Esophagus muscularis mucosa (tissue), 4 donors: ENCODE data around the gene DHRS7C.

Source experiments
- EP300 ChIP-seq: sonication (generic); formaldehyde crosslinking; IDR thresholded peaks from one replicate; pipeline ENCODE4 v1.6.1; 2017; ENCODE audit warnings: antibody characterized with exemption
- POLR2A ChIP-seq: fragments of 450-650 bp; IDR thresholded peaks from one replicate; pipeline ENCODE4 v1.6.1; 2017; ENCODE audit warnings: antibody characterized with exemption, moderate library complexity, mild to moderate bottlenecking, low read depth
- TF ChIP-seq, protein P1 (sequence below), 3 experiments: fragments of 200-600 bp in 2 of 3; fragments of 450-650 bp in 1 of 3; sonication (generic) in 2 of 3; IDR thresholded peaks; one replicate each; pipeline ENCODE4 v1.5.1; 2017 to 2019; ENCODE audit warnings: antibody characterized with exemption in 3 of 3, mild to moderate bottlenecking in 2 of 3, moderate library complexity in 1 of 3

DNA sequence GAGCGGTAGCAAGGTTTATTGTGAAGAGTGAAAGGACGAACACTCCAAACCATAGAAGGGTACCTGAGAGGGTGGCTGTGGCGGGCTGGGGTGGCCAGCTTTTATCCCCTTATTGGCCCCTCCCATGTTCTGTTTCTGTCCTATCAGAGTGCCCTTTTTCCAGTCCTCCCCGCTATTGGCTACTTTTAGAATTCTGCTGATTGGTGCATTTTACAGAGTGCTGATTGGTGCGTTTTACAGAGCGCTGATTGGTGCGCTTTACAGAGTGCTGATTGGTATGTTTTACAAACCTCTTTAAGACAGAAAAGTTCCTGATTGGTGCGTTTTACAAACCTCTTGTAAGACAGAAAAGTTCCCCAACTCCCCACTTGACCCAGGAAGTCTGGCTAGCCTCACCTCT is 18.0 kb upstream of the DHRS7C start:
- TF ChIP-seq, protein P1, sequence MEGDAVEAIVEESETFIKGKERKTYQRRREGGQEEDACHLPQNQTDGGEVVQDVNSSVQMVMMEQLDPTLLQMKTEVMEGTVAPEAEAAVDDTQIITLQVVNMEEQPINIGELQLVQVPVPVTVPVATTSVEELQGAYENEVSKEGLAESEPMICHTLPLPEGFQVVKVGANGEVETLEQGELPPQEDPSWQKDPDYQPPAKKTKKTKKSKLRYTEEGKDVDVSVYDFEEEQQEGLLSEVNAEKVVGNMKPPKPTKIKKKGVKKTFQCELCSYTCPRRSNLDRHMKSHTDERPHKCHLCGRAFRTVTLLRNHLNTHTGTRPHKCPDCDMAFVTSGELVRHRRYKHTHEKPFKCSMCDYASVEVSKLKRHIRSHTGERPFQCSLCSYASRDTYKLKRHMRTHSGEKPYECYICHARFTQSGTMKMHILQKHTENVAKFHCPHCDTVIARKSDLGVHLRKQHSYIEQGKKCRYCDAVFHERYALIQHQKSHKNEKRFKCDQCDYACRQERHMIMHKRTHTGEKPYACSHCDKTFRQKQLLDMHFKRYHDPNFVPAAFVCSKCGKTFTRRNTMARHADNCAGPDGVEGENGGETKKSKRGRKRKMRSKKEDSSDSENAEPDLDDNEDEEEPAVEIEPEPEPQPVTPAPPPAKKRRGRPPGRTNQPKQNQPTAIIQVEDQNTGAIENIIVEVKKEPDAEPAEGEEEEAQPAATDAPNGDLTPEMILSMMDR (IDR thresholded peaks at IDR 0.05): no peak
- TF ChIP-seq POLR2A: no peak
- TF ChIP-seq EP300: no peak
